HG02885 (cell line): ENCODE data around the gene MESP2.

Source experiments
- ATAC-seq: cut with Tn5 transposase; IDR thresholded peaks from one replicate; pipeline ENCODE4 v1.9.1; 2021; ENCODE audit warnings: mild to moderate bottlenecking; ENCODE audit not compliant: unreplicated experiment, poor library complexity

MESP2 gene, protein sequence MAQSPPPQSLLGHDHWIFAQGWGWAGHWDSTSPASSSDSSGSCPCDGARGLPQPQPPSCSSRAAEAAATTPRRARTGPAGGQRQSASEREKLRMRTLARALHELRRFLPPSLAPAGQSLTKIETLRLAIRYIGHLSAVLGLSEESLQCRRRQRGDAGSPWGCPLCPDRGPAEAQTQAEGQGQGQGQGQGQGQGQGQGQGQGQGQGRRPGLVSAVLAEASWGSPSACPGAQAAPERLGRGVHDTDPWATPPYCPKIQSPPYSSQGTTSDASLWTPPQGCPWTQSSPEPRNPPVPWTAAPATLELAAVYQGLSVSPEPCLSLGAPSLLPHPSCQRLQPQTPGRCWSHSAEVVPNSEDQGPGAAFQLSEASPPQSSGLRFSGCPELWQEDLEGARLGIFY

DNA sequence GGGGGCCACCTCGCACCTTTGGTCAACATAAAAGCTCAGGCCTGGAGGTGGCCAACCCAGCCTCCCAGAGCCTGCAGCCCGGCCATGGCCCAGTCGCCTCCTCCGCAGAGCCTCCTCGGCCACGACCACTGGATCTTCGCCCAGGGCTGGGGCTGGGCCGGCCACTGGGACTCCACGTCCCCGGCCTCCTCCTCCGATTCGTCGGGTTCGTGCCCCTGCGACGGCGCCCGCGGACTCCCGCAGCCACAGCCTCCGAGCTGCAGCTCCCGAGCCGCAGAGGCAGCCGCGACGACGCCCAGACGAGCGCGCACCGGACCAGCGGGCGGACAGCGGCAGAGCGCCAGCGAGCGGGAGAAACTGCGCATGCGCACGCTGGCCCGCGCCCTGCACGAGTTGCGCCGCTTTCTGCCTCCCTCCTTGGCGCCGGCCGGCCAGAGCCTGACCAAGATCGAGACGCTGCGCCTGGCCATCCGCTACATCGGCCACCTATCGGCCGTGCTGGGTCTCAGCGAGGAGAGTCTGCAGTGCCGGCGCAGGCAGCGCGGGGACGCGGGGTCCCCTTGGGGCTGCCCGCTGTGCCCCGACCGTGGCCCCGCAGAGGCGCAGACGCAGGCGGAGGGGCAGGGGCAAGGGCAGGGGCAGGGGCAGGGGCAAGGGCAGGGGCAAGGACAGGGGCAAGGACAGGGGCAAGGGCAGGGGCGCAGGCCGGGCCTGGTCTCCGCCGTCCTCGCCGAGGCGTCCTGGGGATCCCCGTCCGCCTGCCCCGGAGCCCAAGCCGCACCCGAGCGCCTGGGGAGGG, at the start of gene MESP2:
Gene MESP2, plus strand, starts transcription at position 59 of the 799 bp plus-strand sequence. Its CDS starts 26 bp downstream, at position 85.
- ATAC-seq: peak; percentile 79

DNA sequence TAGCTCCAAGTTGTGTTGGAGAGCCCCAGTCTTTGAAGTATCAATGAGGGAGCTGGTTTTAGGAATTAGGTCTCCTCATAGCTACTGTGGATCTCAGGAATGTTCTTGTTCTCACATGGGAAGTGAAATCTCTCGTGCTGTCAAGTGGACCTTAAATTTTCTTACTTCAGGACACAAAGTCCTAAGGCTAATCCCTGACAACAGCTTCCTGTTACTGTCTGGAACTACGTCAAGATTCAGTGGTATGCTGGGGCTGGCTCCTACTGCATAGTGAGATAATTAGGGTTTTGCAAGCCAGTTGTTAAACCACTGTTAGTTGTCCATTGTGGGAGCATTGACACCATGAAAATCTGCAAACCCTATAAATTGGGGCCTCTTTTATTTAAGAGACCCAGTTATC, 47.9 kb upstream of the MESP2 start:
- no peak for ATAC-seq

DNA sequence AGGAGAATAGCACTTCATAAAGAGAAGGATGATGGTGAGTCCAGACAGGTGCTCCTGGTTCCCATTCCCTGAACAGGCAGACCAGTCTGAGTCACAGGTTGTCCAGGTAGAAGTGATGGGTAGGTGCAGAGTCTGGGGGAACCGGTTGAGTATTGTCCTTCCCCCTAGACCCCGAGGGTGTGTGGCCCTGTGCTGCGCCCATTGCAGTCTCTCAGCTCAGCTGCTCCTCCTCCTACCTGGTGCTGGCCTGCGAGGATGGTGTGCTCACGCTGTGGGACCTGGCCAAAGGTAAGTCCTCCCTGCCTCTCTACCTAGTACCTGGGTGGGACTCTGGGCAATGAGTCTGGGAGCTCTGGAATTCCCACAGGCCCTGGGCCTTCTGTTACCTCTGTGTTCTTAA, 44.9 kb upstream of the MESP2 start:
- no peak for ATAC-seq

DNA sequence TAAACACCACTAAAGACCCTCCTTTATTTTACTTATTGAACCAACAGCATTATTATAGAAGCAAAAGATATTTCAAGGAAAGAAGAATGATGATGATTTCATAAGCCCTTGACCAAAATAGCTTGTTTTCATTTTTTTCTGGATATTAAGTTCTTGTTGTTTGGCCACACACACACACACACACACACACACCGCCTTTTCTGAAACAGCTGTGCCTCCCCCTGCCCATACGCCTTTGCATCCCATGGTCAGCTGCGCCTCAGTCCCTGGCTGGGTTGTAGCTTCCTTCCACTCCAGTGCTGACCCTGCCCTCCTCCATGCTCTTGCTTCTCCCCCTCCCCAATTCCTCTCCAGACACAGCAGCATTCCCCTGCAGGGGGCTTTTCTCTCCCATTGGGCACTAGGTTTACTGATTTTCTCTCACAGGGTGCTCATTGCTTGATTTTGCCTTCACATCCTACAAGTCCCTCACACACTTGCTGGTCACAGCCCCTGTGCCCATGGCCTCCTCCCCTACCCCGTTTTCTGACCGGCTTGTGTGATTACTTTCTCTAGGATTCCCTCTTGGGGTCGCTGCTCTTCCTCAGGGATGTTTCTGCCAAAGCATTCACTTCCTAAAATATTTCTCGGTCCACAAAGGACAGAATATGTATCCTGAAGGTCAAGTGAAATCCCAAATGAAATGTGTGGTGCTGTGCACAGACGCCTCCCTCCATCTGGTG, 43.5 kb upstream of the MESP2 start:
- no peak for ATAC-seq

DNA sequence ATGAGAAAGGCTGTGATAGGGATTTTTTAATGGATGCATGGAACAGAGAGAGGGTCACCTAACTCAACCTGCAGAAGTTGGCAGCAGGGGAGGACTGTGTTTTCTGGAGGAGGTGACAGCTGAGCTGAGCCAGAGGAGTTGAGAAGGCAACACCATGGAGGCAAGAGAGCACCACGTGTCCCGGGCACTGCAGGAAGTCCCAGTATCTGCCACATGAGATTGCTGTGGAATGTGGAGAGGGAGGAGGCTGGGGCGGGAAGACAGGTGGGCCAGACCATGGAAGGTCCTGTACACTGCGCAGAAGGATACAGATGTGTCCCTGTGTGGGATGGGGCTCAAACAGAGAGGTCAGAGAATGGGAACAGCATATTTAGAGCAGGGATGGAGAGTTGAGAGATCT, 40.4 kb upstream of the MESP2 start:
- no peak for ATAC-seq

DNA sequence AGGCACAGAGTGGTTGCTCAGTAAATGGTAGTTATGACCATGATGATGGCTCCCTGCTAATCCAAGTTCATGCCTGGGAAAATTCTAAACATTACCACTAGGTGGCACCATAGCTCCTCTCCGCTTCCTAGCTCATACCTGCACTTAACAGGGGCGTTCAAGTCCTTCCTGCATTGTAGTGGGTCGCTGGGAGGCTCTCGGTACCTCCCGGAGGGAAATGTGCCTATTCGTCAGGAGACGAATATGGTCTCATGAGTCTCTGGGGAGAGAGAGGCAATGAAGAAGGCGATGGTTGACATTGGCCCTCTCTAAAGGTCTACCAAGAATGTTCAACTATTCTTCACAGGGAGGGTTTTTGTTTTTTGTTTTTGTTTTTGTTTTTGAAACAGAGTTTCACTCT, 36.0 kb upstream of the MESP2 start:
- ATAC-seq: peak; percentile 67

DNA sequence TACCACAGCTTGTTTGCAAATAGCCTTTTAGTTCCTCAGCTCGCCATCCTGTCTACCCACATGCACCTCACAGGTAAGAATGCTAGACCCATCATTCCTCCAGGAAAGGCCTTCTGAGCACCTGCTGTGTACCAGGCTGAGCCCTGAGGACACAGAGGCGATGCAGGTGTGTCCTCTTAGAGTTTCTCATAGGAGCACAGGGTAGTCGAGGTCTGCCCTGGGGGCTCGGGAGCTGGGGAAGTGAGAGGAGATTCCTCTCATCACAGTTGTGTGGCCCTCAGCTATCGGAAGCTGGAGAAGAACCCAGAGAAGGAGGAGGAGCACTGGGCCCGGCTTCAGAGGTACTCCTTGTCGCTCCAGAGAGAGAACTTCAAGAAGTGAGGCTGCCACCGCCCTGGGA, 33.1 kb upstream of the MESP2 start:
- ATAC-seq: no peak

DNA sequence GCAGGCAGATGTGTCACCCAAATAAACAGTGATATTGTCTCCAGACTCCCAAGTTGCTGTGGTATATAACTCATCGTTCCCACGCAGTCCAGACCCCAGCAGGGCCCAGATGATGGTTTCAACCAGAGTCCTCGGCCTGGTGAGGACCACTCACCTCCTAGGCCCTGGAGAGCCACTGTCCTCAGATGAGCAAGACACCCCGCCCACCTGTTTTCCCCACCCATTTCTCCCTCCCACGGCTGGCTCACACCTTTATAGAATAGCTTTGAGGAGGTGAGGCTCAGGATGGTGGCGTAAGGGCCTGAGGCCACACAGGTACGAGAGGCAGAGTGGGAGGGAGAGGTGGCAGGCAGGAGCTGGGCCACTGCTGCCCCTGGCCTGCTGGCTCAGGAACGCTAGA, 32.5 kb upstream of the MESP2 start:
- ATAC-seq: no peak

DNA sequence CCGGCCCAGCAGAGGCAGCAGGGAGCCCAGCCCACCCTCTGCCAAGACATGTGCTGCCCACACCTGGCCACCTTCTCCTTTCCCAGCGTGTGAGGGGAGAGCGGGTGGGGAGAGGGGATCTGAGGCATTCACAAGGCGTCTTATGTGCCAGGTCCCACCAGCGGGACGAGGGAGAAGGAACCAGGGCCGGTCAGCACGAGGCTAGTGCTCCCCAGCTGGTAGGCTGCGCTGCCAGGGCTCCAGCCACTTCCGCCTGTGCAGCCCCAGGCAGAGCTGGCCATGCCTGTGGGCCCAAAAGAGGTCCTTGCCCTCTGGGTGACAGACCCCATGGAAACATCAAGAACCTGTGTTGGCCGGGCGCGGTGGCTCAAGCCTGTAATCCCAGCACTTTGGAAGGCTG, 31.0 kb upstream of the MESP2 start:
- no peak for ATAC-seq

DNA sequence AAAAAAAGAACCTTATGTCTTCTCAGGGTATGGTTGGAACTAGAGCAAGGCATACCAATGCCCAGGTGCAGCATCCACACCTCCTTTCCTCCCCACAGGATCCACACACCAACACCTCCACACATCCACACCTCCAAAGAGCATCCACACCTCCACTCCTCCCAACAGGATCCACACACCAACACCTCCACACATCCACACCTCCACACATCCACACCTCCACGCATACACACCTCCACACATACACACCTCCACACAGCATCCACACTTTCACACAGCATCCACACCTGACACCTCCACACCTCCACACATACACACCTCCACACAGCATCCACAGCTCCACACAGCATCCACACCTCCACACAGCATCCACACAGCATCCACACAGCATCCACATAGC, 30.4 kb upstream of the MESP2 start:
- no peak for ATAC-seq

DNA sequence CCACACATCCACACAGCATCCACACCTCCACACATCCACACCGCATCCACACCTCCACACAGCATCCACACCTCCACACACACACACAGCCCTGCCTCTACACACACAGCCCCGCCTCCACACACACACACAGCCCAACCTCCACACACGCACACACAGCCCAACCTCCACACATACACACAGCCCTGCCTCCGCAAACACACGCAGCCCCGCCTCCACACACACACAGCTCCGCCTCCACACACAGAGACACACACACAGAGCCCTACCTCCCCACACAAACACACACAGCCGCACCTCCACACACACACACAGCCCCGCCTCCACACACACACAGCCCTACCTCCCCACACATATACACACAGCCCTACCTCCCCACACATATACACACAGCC, 29.7 kb upstream of the MESP2 start:
- ATAC-seq: no peak

DNA sequence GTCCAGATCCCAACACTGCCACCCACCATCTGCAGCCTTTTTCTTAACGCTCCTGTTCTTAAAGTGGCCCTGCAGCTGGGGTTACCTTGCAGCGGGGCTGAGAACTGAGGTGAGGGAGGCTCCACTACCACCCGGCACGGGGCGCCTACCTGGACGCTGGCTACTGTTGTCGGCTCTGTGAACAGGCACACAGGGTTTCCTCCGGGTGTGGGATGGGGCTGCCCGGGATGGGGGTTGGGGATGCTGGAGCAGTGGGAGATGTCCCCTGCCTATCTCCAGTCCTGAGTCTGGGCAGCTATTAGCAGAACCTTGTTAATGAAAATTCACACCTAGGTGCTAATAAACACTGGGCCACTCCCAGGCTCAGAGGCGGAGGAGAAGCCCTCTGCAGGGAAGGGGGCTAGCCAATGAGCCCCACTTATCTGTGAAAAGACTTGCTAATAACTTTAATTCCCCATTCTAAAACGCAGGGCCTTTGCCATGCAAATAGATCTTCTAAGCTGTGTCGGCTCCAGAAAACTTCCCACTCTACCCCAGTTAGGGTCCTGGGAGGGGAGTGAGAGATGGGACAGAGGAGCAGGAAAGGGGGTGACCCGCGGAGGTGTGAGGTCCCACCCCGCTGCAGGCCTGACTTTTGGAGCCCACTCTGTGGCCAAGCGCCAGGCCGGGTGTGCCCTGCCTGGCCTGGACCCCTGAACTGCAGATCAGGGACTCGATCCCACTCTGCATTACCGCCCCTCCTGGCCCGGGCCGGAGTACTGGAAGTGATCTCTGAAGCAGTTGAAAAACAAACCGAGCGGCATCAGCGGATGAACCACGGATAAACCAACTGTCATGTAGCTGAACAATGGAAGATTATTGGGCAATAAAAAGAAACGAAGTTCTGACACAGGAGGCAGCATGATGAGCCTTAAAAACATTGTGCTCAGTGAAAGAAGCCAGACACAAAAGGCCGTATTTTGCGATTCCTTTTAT, 28.1 kb upstream of the MESP2 start:
- no peak for ATAC-seq

DNA sequence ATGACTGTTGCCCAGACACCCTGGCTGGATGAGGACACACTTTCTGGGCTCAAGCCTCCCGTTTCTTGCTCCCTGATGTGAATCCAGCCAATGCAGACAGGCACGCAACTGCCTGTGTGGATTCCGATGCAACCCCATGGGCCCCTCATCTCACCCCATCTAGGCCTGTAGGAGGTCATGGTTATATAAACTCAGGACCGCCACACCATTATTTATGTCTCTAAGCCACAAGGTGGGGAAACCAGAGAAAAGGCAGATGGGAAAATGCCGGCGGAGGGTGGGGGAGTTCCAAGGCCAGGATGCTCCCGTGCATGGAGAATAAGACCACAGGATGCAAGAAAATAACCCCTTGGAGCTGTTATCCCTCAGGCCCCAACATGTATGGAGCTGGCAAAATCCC, 27.1 kb upstream of the MESP2 start:
- no peak for ATAC-seq

DNA sequence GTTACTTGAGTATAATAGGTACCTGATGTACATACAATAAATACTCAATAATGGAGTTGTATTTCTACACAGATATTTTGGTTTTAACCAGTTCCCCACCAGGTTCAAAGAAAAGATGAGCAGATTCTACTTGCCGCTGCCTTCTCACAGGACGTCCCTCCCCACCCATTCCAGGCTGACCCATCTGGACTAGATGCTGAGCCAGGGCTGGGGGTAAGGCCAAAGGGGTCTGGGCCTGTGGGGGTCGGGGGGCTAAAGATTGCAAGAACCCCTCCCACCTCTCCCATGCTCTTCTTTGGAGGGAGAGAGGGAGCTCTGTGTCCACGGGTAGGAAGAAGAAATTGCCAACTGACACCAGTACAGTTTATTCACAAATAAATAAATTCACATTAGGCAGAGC, 26.6 kb upstream of the MESP2 start:
- no peak for ATAC-seq

DNA sequence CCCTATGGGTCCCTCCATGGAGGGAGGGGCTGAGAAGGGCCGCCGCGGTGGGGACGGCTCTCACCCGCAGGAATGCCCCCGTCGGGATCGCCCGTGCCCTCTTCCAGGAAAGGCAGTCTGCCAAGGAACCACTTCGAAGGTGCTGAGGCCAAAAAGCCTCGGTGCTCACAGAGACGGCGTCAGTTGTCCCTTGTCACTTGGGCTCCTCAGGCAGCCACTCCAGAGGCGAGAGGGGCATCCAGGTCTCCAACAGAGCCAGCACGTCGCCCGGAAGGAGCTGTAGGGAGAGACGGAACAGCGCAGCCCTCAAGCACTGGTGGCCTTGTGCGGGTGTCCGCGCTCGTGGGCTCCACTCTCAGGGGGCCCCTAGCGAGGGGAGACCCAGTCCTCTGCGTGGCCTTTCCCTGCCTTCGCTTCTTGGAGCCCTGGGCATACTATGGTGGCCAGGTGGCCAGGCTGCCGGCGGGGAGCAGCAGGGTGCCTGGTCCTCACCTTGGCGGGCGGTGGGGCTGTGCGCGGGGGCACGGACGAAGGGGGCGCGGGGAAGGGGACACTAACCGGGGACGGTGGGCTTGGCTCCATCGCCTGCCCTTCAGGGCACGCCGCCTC, 26.1 kb upstream of the MESP2 start:
- ATAC-seq: no peak

DNA sequence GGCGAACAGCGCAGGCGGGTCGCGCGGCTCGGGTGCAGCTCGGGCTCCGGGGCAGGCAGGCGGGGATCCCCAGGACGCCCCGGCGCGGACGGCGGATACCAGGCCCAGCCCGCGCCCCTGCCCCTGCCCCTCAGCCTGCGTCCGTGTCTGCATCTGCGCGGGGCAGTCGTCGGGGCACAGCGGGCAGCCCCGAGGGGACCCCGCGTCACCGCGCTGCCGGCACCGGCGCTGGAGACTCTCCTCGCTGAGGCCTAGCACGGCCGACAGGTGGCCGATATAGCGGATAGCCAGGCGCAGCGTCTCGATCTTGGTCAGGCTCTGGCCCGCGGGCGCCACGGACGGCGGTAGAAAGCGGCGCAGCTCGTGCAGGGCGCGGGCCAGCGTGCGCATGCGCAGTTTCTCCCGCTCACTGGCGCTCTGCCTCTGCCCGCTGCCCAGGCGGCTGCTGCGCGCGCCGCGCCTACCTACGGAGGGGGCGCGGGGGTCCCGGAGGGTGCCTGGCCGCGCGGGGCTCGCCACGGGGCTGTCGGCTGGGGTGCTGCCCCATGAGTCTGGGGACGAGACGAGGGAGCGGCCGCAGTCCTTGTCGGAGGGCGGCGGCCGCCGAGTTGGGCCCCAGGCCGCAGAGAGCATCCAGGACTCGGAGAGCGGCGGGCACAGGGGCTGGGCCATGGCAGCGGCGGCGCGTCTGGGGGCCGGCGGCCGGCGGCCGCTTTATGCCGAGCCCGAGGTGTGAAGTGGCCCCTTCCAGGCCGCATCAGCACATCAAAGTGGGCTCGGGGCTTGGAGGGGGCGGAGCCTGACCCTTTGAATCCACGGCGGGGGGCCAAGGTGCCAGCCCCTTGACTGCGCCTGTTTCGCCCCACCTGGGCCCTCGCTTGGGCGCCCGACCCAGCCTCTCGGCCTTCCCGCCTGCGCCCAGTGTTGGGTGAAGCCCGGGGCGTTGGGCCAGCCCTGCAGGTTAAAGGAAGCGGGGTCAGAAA, 25.3 kb upstream of the MESP2 start, which contains the start of gene MESP1:
Gene MESP1, minus strand, starts transcription at position 690 of the 983 bp plus-strand sequence. Its CDS starts 18 bp downstream, at position 672.
- ATAC-seq: peak; percentile 95

DNA sequence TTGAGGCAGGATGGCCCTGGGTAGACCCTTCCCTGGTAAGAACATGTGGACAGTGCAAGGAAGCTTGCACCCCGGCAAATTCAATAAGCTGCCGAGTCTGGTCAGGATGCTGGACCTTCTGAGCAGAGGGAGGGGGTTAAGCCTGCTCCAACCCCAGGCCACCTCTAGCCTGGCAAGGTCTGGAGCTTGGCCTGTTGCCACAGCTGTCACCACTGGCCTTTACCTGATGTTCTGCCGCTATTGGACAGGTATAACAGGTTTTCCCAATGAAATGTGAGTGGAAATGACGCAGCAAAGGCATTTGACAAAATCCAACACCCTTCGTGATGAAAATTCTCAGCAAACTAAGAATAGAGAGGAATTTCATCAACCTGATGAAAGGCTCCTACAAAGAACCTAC, 24.4 kb upstream of the MESP2 start:
- ATAC-seq: no peak

DNA sequence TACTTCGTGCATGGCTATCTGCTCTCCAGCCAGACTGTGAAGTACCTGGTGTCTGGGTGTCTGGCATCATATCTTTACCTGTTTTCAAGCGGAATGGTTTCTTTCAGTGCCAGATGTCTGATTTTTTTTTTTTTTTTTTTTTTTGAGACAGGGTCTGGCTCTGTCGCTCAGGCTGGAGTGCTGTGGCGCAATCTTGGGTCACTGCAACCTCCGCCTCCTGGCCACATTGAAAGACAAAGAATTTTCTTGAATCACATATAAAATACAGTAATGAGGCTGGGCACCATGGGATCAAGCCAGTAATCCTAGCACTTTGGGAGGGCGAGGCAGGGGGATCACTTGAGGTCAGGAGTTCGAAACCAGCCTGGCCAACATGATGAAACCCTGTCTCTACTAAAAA, 22.3 kb upstream of the MESP2 start:
- ATAC-seq: no peak
